CD14-positive monocyte (primary cell): ENCODE data around the gene KIRREL3. TPM values are rescaled to one million over a fixed set of nuclear protein-coding genes. Genes with fewer than 3 reads are reported as not detected.

Source experiments
- DNase-seq, 3 donors: peaks; one replicate each; pipeline ENCODE4 v3.0.0-alpha.2; 2011 to 2022
- H2AFZ ChIP-seq: 2 replicates; pipeline ENCODE4 v1.6.0; 2012; ENCODE audit warnings: mild to moderate bottlenecking, low read depth, low read length, inconsistent platforms; ENCODE audit not compliant: insufficient read depth, poor library complexity, severe bottlenecking
- H3K27ac ChIP-seq, 2 donors: 1 replicate in 1 of 2; 2 replicates in 1 of 2; pipeline ENCODE4 v1.5.1; 2012 to 2013; ENCODE audit warnings: low read length in 2 of 2, control low read depth in 1 of 2, inconsistent platforms in 1 of 2, low read depth in 1 of 2, mild to moderate bottlenecking in 1 of 2
- H3K27me3 ChIP-seq, 2 donors: one replicate each; pipeline versions ENCODE4 v1.6.0 to v1.6.1; 2011 to 2013; ENCODE audit warnings: low read length in 2 of 2; ENCODE audit not compliant: control insufficient read depth in 2 of 2, insufficient read depth in 2 of 2
- H3K36me3 ChIP-seq, 2 donors: replicated peaks in 1 of 2; 1 replicate in 1 of 2; 2 replicates in 1 of 2; pipeline versions ENCODE4 v1.5.1 to v1.6.1; 2012 to 2013; ENCODE audit warnings: low read length in 2 of 2, control low read depth in 1 of 2, inconsistent platforms in 1 of 2, mild to moderate bottlenecking in 1 of 2; ENCODE audit not compliant: insufficient read depth in 2 of 2, control insufficient read depth in 1 of 2
- H3K4me1 ChIP-seq, 2 donors: 1 replicate in 1 of 2; 2 replicates in 1 of 2; pipeline versions ENCODE4 v1.5.1 to v1.6.1; 2012 to 2013; ENCODE audit warnings: low read length in 2 of 2, control low read depth in 1 of 2, inconsistent platforms in 1 of 2, mild to moderate bottlenecking in 1 of 2, moderate library complexity in 1 of 2; ENCODE audit not compliant: insufficient read depth in 2 of 2, control insufficient read depth in 1 of 2
- H3K4me2 ChIP-seq: replicated peaks from 2 replicates; pipeline ENCODE3; 2012; ENCODE audit warnings: low read length, moderate library complexity, mild to moderate bottlenecking; ENCODE audit not compliant: poor library complexity, severe bottlenecking; ENCODE audit errors: extremely low read depth
- H3K4me3 ChIP-seq, 3 experiments: fragments of 200-600 bp in 1 of 3; sonication (generic) in 1 of 3; replicated peaks in 1 of 3; 1 replicate in 2 of 3; 2 replicates in 1 of 3; pipeline ENCODE4 v1.5.1; 2011 to 2013; ENCODE audit warnings: low read length in 3 of 3, mild to moderate bottlenecking in 3 of 3, control low read depth in 2 of 3, low read depth in 2 of 3, inconsistent platforms in 1 of 3, moderate library complexity in 1 of 3
- H3K79me2 ChIP-seq: 2 replicates; pipeline ENCODE4 v1.6.0; 2012; ENCODE audit warnings: mild to moderate bottlenecking, control low read depth, inconsistent platforms, low read length, moderate library complexity; ENCODE audit not compliant: insufficient read depth
- H3K9ac ChIP-seq: 2 replicates; pipeline ENCODE4 v1.6.0; 2017; ENCODE audit warnings: low read length, mild to moderate bottlenecking; ENCODE audit not compliant: insufficient read depth, poor library complexity, severe bottlenecking
- H3K9me3 ChIP-seq, 2 donors: replicated peaks in 1 of 2; 1 replicate in 1 of 2; 2 replicates in 1 of 2; pipeline versions ENCODE4 v1.5.1 to v1.6.1; 2012 to 2013; ENCODE audit warnings: low read length in 2 of 2, control low read depth in 1 of 2; ENCODE audit not compliant: control insufficient read depth in 1 of 2, insufficient read depth in 1 of 2
- H4K20me1 ChIP-seq: 2 replicates; pipeline ENCODE4 v1.6.0; 2012; ENCODE audit warnings: mild to moderate bottlenecking, low read length, control low read depth, moderate library complexity; ENCODE audit not compliant: insufficient read depth
- H3K27ac Mint-ChIP-seq, 7 donors: one replicate each; pipeline ENCODE4 v1.8.0; 2020; ENCODE audit warnings: mild to moderate bottlenecking in 7 of 7, mixed read lengths in 7 of 7, moderate library complexity in 6 of 7, inconsistent platforms in 2 of 7
- H3K27me3 Mint-ChIP-seq, 3 donors: one replicate each; pipeline ENCODE4 v1.8.0; 2021 to 2022; ENCODE audit warnings: low read depth in 3 of 3, mild to moderate bottlenecking in 3 of 3, mixed read lengths in 3 of 3, moderate library complexity in 3 of 3, inconsistent platforms in 1 of 3
- H3K36me3 Mint-ChIP-seq, 2 donors: one replicate each; pipeline ENCODE4 v1.8.0; 2020; ENCODE audit warnings: mixed read lengths in 2 of 2, inconsistent platforms in 1 of 2, mild to moderate bottlenecking in 1 of 2
- H3K4me1 Mint-ChIP-seq: one replicate; pipeline ENCODE4 v1.8.0; 2020; ENCODE audit warnings: mild to moderate bottlenecking, mixed read lengths
- H3K4me3 Mint-ChIP-seq, 2 donors: one replicate each; pipeline ENCODE4 v1.8.0; 2020; ENCODE audit warnings: mild to moderate bottlenecking in 2 of 2, mixed read lengths in 2 of 2, moderate library complexity in 1 of 2
- H3K9me3 Mint-ChIP-seq, 7 donors: one replicate each; pipeline ENCODE4 v1.8.0; 2020 to 2022; ENCODE audit warnings: mixed read lengths in 7 of 7, mild to moderate bottlenecking in 6 of 7, moderate library complexity in 6 of 7, inconsistent platforms in 2 of 7
- CTCF ChIP-seq: fragments of 200-600 bp; IDR thresholded peaks from one replicate; pipeline ENCODE4 v1.8.0; 2022; ENCODE audit warnings: antibody characterized with exemption, mild to moderate bottlenecking
- WGBS: methylation state at CpG from one replicate; pipeline ENCODE4 v1.1.5; 2013; ENCODE audit warnings: missing lambda C conversion rate; ENCODE audit not compliant: insufficient coverage; 5-methylcytosine and 5-hydroxymethylcytosine counted together
- intact Hi-C, 2 donors: fragments of 100-400 bp; cut with micrococcal nuclease; formaldehyde crosslinking; loops; one replicate each; pipeline versions ENCODE4 v1.15.0 to v1.15.1; 2023
- polyA plus RNA-seq, 3 donors: library from polyadenylated mRNA; depleted of rRNA in 1 of 3; unstranded in 2 of 3; stranded (reverse) in 1 of 3; fragments of 300-500 nt in 2 of 3; fragments of >200 nt in 1 of 3; fragmentation: Illumina TruSeq in 2 of 3; gene quantifications; 1 replicate in 2 of 3; 2 replicates in 1 of 3; pipeline ENCODE4 v1.2.3, GENCODE V29; 2012 to 2021

Gene KIRREL3
- polyA plus RNA-seq, 3 donors: not detected

- no peak overlapping the region for H3K27ac Mint-ChIP-seq
- H4K20me1 ChIP-seq: no peaks in the 10 kb centered on the region
- DNase-seq: no peak
- H3K4me2 ChIP-seq: no peak overlapping the region
- no peak overlapping the region for H3K4me3 Mint-ChIP-seq
- no peaks in the 10 kb centered on the region for H3K4me1 Mint-ChIP-seq
- peaks cover 2 to 3% (median 3%) of the 10 kb centered on the region in 3 donors for H3K27me3 Mint-ChIP-seq
- no peaks in the 10 kb centered on the region for H3K27me3 ChIP-seq
- no peak overlapping the region for H3K4me3 ChIP-seq
- no peaks in the 10 kb centered on the region for H3K36me3 ChIP-seq
- no peaks in the 10 kb centered on the region for H3K36me3 Mint-ChIP-seq
- intact Hi-C loops: no loop called here
- no peaks in the 10 kb centered on the region for H3K9me3 Mint-ChIP-seq
- WGBS: 93% methylated on average over 19 of the region's 21 CpGs
- no peak overlapping the region for H3K27ac ChIP-seq
- TF ChIP-seq CTCF: no peak
- no peaks in the 10 kb centered on the region for H3K79me2 ChIP-seq
- no peaks in the 10 kb centered on the region for H3K9me3 ChIP-seq
- no peaks in the 10 kb centered on the region for H3K4me1 ChIP-seq
- H3K9ac ChIP-seq: no peak overlapping the region
- H2AFZ ChIP-seq: no peak overlapping the region
Measured at GRCh38 chr11:126592496-126593410, 407.8 kb downstream of the KIRREL3 start.

- Histone ChIP-seq H4K20me1 (no peaks in the 10 kb centered on the region), H3K79me2 (no peaks in the 10 kb centered on the region), H3K9ac (no peak overlapping the region), H3K9me3 (no peaks in the 10 kb centered on the region), H3K4me1 (no peaks in the 10 kb centered on the region), H2AFZ (no peak overlapping the region), H3K27me3 (no peaks in the 10 kb centered on the region), H3K4me2 (no peak overlapping the region), H3K27ac (no peak overlapping the region), H3K36me3 (no peaks in the 10 kb centered on the region), H3K4me3 (no peak overlapping the region)
- Mint-ChIP-seq H3K27me3 (peaks cover 2 to 3% (median 3%) of the 10 kb centered on the region in 3 donors), H3K27ac (no peak overlapping the region), H3K4me1 (no peaks in the 10 kb centered on the region), H3K4me3 (no peak overlapping the region), H3K36me3 (no peaks in the 10 kb centered on the region), H3K9me3 (no peaks in the 10 kb centered on the region)
- no peak for TF ChIP-seq CTCF
- WGBS: 87% methylated on average over 2 of the region's 6 CpGs
- no peak for DNase-seq
- intact Hi-C loops: no loop called here
Measured at GRCh38 chr11:126591966-126592489, 408.5 kb downstream of the KIRREL3 start.
